Measurements from ENCODE around the gene ZNF292.

Gene ZNF292

GRCh38 chr6:87251725-87252124 is 96.4 kb downstream of the ZNF292 start:
- no peak overlapping the region for H3K27ac Mint-ChIP-seq
- peaks cover 9% of the 10 kb centered on the region for H3K4me1 Mint-ChIP-seq (ENCODE audit: low read depth)
- H3K4me3 Mint-ChIP-seq = no peak overlapping the region
- peaks cover 56% of the 10 kb centered on the region for H3K36me3 Mint-ChIP-seq (ENCODE audit: low read depth)
- no peaks in the 10 kb centered on the region for H3K9me3 Mint-ChIP-seq
- H3K27me3 Mint-ChIP-seq (ENCODE audit: low read depth) = no peaks in the 10 kb centered on the region

- no peaks in the 10 kb centered on the region for H3K27me3 Mint-ChIP-seq (ENCODE audit: low read depth)
- H3K9me3 Mint-ChIP-seq = no peaks in the 10 kb centered on the region
- H3K4me3 Mint-ChIP-seq = no peak overlapping the region
- peaks cover 13% of the 10 kb centered on the region for H3K4me1 Mint-ChIP-seq (ENCODE audit: low read depth)
- H3K36me3 Mint-ChIP-seq (ENCODE audit: low read depth) = peaks cover 69% of the 10 kb centered on the region
- H3K27ac Mint-ChIP-seq = no peak overlapping the region
Measured at GRCh38 chr6:87257046-87257445, 101.7 kb downstream of the ZNF292 start.

DNA sequence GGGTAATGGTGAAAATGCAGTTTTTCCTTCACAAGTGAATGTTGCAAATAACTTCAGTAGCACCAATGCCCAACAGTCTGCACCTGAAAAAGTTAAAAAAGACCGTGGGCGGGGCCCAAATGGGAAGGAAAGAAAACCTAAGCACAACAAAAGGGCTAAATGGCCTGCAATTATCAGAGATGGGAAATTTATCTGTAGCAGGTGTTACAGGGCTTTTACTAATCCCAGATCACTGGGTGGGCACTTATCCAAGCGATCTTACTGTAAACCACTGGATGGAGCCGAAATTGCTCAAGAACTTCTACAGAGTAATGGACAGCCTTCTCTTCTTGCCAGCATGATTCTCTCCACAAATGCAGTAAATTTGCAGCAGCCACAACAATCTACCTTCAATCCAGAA is 102.2 kb downstream of the ZNF292 start:
- H3K27ac Mint-ChIP-seq = no peak overlapping the region

GRCh38 chr6:87257975-87258374 is 102.6 kb downstream of the ZNF292 start:
- Mint-ChIP-seq H3K4me3 (no peak overlapping the region), H3K27ac (no peak overlapping the region), H3K9me3 (no peaks in the 10 kb centered on the region), H3K4me1 (ENCODE audit: low read depth) (peaks cover 10% of the 10 kb centered on the region), H3K36me3 (ENCODE audit: low read depth) (peaks cover 65% of the 10 kb centered on the region), H3K27me3 (ENCODE audit: low read depth) (no peaks in the 10 kb centered on the region)

More for the DNA sequence above, 102.2 kb downstream of the ZNF292 start:
- Mint-ChIP-seq H3K4me3 (no peak overlapping the region), H3K36me3 (ENCODE audit: low read depth) (peaks cover 66% of the 10 kb centered on the region), H3K4me1 (ENCODE audit: low read depth) (peaks cover 10% of the 10 kb centered on the region), H3K9me3 (no peaks in the 10 kb centered on the region), H3K27me3 (ENCODE audit: low read depth) (no peaks in the 10 kb centered on the region)

DNA sequence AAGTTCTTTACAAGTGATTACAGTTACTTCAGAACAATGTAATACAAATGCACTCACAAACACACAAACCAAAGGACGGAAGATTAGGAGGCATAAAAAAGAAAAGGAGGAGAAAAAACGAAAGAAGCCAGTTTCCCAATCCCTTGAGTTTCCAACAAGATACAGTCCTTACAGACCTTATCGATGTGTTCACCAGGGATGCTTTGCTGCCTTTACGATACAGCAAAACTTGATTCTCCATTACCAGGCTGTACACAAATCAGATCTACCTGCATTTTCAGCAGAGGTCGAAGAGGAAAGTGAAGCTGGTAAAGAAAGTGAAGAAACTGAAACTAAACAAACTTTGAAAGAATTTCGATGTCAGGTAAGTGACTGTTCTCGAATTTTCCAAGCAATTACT is 104.4 kb downstream of the ZNF292 start:
- H3K27ac Mint-ChIP-seq = no peak overlapping the region
- H3K4me1 Mint-ChIP-seq (ENCODE audit: low read depth) = peaks cover 10% of the 10 kb centered on the region
- no peaks in the 10 kb centered on the region for H3K9me3 Mint-ChIP-seq
- H3K27me3 Mint-ChIP-seq (ENCODE audit: low read depth) = no peaks in the 10 kb centered on the region
- H3K4me3 Mint-ChIP-seq = no peak overlapping the region
- peaks cover 59% of the 10 kb centered on the region for H3K36me3 Mint-ChIP-seq (ENCODE audit: low read depth)

DNA sequence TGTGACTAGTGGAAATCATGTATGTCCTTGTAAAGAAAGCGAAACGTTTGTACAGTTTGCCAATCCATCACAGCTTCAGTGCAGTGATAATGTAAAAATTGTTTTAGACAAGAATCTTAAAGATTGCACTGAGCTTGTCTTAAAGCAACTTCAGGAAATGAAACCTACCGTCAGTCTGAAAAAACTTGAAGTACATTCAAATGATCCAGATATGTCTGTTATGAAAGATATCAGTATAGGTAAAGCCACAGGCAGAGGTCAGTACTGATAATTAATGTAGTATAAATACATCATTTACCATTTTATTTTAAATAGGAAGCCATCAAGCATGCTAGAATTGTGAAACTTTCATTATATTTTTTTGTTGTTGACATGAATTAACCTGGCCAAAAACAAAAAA is 106.2 kb downstream of the ZNF292 start:
- no peak overlapping the region for H3K4me3 Mint-ChIP-seq
- no peak overlapping the region for H3K27ac Mint-ChIP-seq
- H3K27me3 Mint-ChIP-seq (ENCODE audit: low read depth) = no peaks in the 10 kb centered on the region
- peaks cover 10% of the 10 kb centered on the region for H3K4me1 Mint-ChIP-seq (ENCODE audit: low read depth)
- H3K36me3 Mint-ChIP-seq (ENCODE audit: low read depth) = peaks cover 47% of the 10 kb centered on the region
- H3K9me3 Mint-ChIP-seq = no peaks in the 10 kb centered on the region

DNA sequence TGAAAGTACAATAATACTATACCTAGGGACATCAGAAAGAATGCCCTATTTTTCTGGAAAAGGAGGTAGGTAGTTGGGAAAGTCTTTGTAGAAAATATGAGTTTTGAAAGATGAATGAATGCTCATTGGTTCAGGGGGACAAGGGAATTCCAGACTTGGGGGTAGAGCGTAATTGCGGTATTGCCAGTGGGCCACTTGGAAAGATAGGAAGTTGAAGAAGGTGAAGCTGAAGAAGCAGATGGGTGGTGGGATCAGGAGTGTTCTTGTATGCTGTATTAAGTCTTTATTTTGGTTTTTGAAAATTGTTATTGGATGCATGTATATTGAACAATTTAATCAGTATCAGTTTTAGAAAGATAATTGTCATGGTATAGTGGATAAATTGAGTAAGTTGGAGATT is 109.1 kb downstream of the ZNF292 start:
- Mint-ChIP-seq H3K27ac (no peak overlapping the region), H3K9me3 (no peaks in the 10 kb centered on the region), H3K4me1 (ENCODE audit: low read depth) (peaks cover 2% of the 10 kb centered on the region), H3K36me3 (ENCODE audit: low read depth) (peaks cover 23% of the 10 kb centered on the region), H3K4me3 (no peak overlapping the region), H3K27me3 (ENCODE audit: low read depth) (no peaks in the 10 kb centered on the region)

DNA sequence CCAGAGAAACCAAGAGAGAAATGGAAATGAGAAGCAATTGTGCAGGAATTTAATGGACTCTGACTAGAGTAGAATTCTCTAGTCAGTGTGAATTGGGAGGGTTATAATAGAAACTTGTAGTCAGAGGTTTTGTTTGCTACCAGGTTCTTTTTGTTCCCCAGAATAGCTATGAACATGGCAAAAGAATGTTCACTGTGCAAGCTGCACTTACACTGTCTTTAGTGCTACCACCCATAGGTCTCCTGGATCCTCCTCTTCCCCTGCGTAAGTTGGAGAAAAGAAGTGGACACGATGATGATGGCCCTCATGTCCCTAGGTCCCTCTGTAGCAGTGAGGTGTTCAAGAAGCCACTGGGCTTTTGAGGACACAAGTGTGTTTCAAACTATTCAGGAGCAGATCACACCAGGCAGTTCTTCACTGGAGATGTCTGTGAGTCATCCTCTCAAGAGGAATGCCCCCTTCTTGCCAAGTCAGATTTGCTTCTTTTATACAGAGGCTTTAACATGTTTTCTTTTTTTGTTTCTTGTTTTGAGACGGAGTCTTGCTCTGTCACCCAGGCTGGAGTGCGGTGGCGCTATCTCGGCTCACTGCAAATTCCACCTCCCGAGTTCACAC is 119.4 kb downstream of the ZNF292 start:
- H3K36me3 Mint-ChIP-seq (ENCODE audit: low read depth) = no peaks in the 10 kb centered on the region
- H3K4me1 Mint-ChIP-seq (ENCODE audit: low read depth) = peaks cover 2% of the 10 kb centered on the region
- no peaks in the 10 kb centered on the region for H3K27me3 Mint-ChIP-seq (ENCODE audit: low read depth)
- H3K4me3 Mint-ChIP-seq = no peak overlapping the region
- no peaks in the 10 kb centered on the region for H3K9me3 Mint-ChIP-seq
- H3K27ac Mint-ChIP-seq = no peak overlapping the region

DNA sequence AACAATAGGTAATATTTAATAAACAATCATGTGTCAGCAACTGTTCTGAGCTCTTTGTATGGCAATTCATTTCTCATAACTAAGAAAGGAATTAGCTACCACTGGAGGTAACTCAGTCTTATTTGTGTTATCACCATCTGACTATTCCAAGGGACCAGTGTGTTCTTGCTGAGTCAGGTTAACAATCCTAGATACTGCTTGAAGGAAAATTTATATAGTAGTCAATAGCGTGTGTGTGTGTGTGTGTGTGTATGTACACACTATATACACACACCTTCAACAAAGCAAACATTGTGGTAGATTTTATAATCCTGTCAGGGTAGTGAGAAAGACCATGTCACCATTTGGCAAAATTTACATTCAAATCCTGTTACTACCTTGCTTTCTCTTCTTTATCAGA is 121.3 kb downstream of the ZNF292 start:
- Mint-ChIP-seq H3K4me3 (no peak overlapping the region), H3K27ac (no peak overlapping the region), H3K36me3 (ENCODE audit: low read depth) (no peaks in the 10 kb centered on the region), H3K9me3 (no peaks in the 10 kb centered on the region), H3K4me1 (ENCODE audit: low read depth) (peaks cover 2% of the 10 kb centered on the region), H3K27me3 (ENCODE audit: low read depth) (no peaks in the 10 kb centered on the region)

DNA sequence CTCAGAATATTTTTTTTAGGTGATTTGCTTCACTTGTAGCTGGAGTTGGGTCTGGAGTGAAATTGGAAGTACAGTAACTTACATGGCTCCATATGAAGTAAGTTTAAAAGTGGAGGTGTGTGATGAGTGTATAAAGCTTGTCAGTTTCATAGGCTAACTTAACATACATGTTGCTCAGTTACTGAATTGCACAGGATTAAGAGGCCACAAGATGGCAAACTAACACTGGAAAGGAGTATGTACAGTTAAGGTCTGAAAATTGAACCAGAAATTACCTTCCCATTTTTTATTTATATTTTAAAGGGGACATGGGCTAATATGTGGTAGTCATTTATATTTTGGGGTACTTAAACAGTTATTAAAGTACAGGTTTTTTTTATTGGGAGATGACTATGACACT is 121.8 kb downstream of the ZNF292 start:
- no peaks in the 10 kb centered on the region for H3K9me3 Mint-ChIP-seq
- H3K36me3 Mint-ChIP-seq (ENCODE audit: low read depth) = no peaks in the 10 kb centered on the region
- H3K27me3 Mint-ChIP-seq (ENCODE audit: low read depth) = no peaks in the 10 kb centered on the region
- H3K27ac Mint-ChIP-seq = no peak overlapping the region
- H3K4me1 Mint-ChIP-seq (ENCODE audit: low read depth) = peaks cover 2% of the 10 kb centered on the region
- no peak overlapping the region for H3K4me3 Mint-ChIP-seq

- Mint-ChIP-seq H3K9me3 (no peaks in the 10 kb centered on the region), H3K4me1 (ENCODE audit: low read depth) (peaks cover 2% of the 10 kb centered on the region), H3K36me3 (ENCODE audit: low read depth) (no peaks in the 10 kb centered on the region), H3K4me3 (no peak overlapping the region), H3K27ac (no peak overlapping the region), H3K27me3 (ENCODE audit: low read depth) (no peaks in the 10 kb centered on the region)
Measured at GRCh38 chr6:87279196-87279595, 123.8 kb downstream of the ZNF292 start.

- no peaks in the 10 kb centered on the region for H3K36me3 Mint-ChIP-seq (ENCODE audit: low read depth)
- H3K9me3 Mint-ChIP-seq = no peaks in the 10 kb centered on the region
- H3K27ac Mint-ChIP-seq = no peak overlapping the region
- peaks cover 13% of the 10 kb centered on the region for H3K27me3 Mint-ChIP-seq (ENCODE audit: low read depth)
- H3K4me3 Mint-ChIP-seq = no peak overlapping the region
- peaks cover 2% of the 10 kb centered on the region for H3K4me1 Mint-ChIP-seq (ENCODE audit: low read depth)
Measured at GRCh38 chr6:87281426-87281825, 126.1 kb downstream of the ZNF292 start.

GRCh38 chr6:87282743-87283142 is 127.4 kb downstream of the ZNF292 start:
- no peaks in the 10 kb centered on the region for H3K36me3 Mint-ChIP-seq (ENCODE audit: low read depth)
- H3K27ac Mint-ChIP-seq = no peak overlapping the region
- peaks cover 15% of the 10 kb centered on the region for H3K27me3 Mint-ChIP-seq (ENCODE audit: low read depth)
- no peaks in the 10 kb centered on the region for H3K9me3 Mint-ChIP-seq
- H3K4me1 Mint-ChIP-seq (ENCODE audit: low read depth) = peaks cover 2% of the 10 kb centered on the region
- no peak overlapping the region for H3K4me3 Mint-ChIP-seq

DNA sequence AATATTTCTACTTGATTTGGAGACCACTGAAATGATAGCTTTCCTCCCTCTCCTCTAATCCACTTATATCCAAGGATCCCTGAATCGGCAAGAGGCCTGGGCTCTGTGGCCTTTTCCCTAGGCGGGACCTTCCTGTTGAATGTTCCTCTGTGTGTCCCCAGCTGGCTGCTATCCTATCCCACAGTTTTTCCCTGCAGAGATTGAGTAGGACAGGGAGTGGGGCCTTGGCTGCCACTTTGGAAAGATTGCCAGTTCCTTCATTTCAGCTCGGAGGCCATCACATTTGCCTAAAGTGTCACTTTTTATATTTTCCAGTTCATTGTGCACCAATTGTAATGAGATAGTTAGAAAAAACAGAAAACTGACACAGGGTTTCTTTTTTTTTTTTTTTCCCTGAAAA is 128.1 kb downstream of the ZNF292 start:
- Mint-ChIP-seq H3K4me1 (ENCODE audit: low read depth) (peaks cover 2% of the 10 kb centered on the region), H3K27me3 (ENCODE audit: low read depth) (peaks cover 15% of the 10 kb centered on the region), H3K4me3 (no peak overlapping the region), H3K36me3 (ENCODE audit: low read depth) (no peaks in the 10 kb centered on the region), H3K27ac (no peak overlapping the region), H3K9me3 (no peaks in the 10 kb centered on the region)

DNA sequence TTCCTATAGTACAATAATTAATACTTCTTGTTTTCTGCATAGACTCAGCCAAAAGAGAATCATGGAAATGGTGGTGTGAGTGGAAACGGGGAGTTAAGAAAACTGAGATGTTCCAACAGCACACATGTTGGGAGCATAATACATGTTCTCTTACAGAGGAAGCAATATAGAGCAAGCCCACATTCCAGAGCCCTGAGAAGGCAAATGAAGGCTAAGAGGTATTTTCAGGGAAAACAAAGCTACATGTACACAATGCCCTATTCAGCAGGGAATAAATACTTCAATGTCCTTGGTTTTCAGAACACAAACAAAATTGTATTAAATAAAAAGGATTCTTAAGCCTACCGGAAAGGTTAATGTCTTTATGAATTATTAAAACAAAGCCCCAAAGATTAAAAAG is 131.9 kb downstream of the ZNF292 start:
- Mint-ChIP-seq H3K27me3 (ENCODE audit: low read depth) (peaks cover 19% of the 10 kb centered on the region), H3K9me3 (no peaks in the 10 kb centered on the region), H3K27ac (no peak overlapping the region), H3K36me3 (ENCODE audit: low read depth) (no peaks in the 10 kb centered on the region), H3K4me3 (no peak overlapping the region), H3K4me1 (ENCODE audit: low read depth) (no peaks in the 10 kb centered on the region)

DNA sequence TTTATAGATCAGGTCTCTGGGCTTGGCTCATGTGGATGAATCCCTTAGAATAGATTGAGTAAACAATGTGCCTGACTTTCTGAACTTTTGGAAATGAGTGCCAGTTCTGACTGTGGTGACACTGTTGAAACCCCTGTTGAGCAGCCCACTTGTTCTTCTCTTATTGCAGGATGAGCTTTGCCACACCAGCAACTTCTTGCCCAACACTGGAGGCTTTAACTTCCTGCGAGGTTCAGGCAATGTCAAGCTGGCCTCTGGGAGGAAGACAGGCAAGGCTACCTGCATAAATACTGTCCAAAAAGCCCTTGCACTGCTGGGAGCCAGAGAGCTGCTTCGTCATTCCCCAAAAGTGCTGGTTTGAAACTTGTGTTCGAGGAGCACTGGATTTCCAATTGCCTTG is 134.2 kb downstream of the ZNF292 start:
- H3K4me1 Mint-ChIP-seq (ENCODE audit: low read depth) = no peaks in the 10 kb centered on the region
- peaks cover 25% of the 10 kb centered on the region for H3K27me3 Mint-ChIP-seq (ENCODE audit: low read depth)
- no peak overlapping the region for H3K4me3 Mint-ChIP-seq
- no peaks in the 10 kb centered on the region for H3K36me3 Mint-ChIP-seq (ENCODE audit: low read depth)
- no peaks in the 10 kb centered on the region for H3K9me3 Mint-ChIP-seq
- no peak overlapping the region for H3K27ac Mint-ChIP-seq

Data from T-helper 1 cell treated with Interleukin-12 subunit alpha and Interleukin-12 subunit beta and Interleukin-4 antibody, amounts not matched to agents 30 μg/mL and 1 μg/mL, for 36 hours (primary cell).